ENCODE results near the gene GRM5.
"Not testable (repeated sequence)": the region's sequence is repeated elsewhere in the genome, so short reads cannot be mapped to it uniquely, and the experiment has no call there.

Gene GRM5

GRCh38 chr11:88972210-88972609 lies 93.6 kb downstream of the GRM5 start:
- DNase-seq: no peak

- DNase-seq: not testable (repeated sequence)
These were observed 104.2 kb downstream of the GRM5 start for GRCh38 chr11:88961621-88962020.

GRCh38 chr11:88959857-88960256 lies 105.9 kb downstream of the GRM5 start:
- not testable (repeated sequence) for DNase-seq

- no peak for DNase-seq
These were observed 114.8 kb downstream of the GRM5 start for GRCh38 chr11:88950975-88951374.

- not testable (repeated sequence) for DNase-seq
These were observed 116.9 kb downstream of the GRM5 start for GRCh38 chr11:88948908-88949307.

- DNase-seq: not testable (repeated sequence)
These were observed 117.8 kb downstream of the GRM5 start for GRCh38 chr11:88947843-88948572.

- DNase-seq: not testable (repeated sequence)
These were observed 136.1 kb downstream of the GRM5 start for GRCh38 chr11:88929665-88930064.

- not testable (repeated sequence) for DNase-seq
These were observed 148.7 kb downstream of the GRM5 start for GRCh38 chr11:88917065-88917464.

- no peak for DNase-seq
These were observed 156.3 kb downstream of the GRM5 start for GRCh38 chr11:88909500-88909899.

- DNase-seq: not testable (repeated sequence)
These were observed 164.3 kb downstream of the GRM5 start for GRCh38 chr11:88901436-88901835.

- DNase-seq: not testable (repeated sequence)
These were observed 176.9 kb downstream of the GRM5 start for GRCh38 chr11:88888855-88889254.

- DNase-seq: peak in 1 of 2 donors; percentile 51
These were observed 179.0 kb downstream of the GRM5 start for GRCh38 chr11:88886796-88887195.

- not testable (repeated sequence) for DNase-seq
These were observed 183.0 kb downstream of the GRM5 start for GRCh38 chr11:88882800-88883199.

- DNase-seq: no peak
These were observed 204.2 kb downstream of the GRM5 start for GRCh38 chr11:88861618-88862017.

- not testable (repeated sequence) for DNase-seq
These were observed 205.4 kb downstream of the GRM5 start for GRCh38 chr11:88860431-88860830.

- DNase-seq: not testable (repeated sequence)
These were observed 211.8 kb downstream of the GRM5 start for GRCh38 chr11:88853963-88854362.

GRCh38 chr11:88851547-88851946 lies 214.2 kb downstream of the GRM5 start:
- DNase-seq: not testable (repeated sequence)

- not testable (repeated sequence) for DNase-seq
These were observed 216.0 kb downstream of the GRM5 start for GRCh38 chr11:88849773-88850172.

GRCh38 chr11:88849368-88849767 lies 216.4 kb downstream of the GRM5 start:
- no peak for DNase-seq

- DNase-seq: not testable (repeated sequence)
These were observed 219.5 kb downstream of the GRM5 start for GRCh38 chr11:88846266-88846665.

- DNase-seq: peak in 1 of 2 donors; percentile 41
These were observed 220.8 kb downstream of the GRM5 start for GRCh38 chr11:88844941-88845340.

- peak; percentile 24 to 57 for DNase-seq
These were observed 221.9 kb downstream of the GRM5 start for GRCh38 chr11:88843766-88844426.

GRCh38 chr11:88838139-88838538 lies 227.6 kb downstream of the GRM5 start:
- not testable (repeated sequence) for DNase-seq

- not testable (repeated sequence) for DNase-seq
These were observed 230.1 kb downstream of the GRM5 start for GRCh38 chr11:88835709-88836108.
